HG03354 (cell line): ENCODE results near the gene ATF6.

Experiments
- ATAC-seq: cut with Tn5 transposase; IDR thresholded peaks from one replicate; pipeline ENCODE4 v1.9.1; 2021; ENCODE audit warnings: mild to moderate bottlenecking; ENCODE audit not compliant: unreplicated experiment, poor library complexity, severe bottlenecking

ATF6 gene

GRCh38 chr1:161869291-161869690, 103.2 kb downstream of the ATF6 start:
- ATAC-seq, result no peak

DNA sequence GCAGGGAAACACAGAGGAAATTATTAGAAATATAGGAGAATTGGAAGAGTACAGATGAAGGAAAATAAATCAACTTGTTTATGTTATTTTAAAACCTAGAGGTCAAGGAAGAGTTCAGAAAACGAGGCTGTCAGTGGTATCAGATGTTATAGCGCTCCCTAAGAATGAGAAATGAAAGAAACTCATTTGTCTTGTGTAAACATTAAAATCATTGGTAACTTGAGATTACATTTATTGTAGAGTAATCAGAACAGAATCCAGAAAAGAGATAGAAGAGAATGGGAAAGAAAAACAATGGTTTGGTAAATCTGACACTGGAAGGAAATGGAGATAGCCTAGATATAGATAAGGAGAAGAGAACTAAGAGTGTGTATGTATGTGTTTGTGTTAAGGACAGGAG, 106.4 kb downstream of the ATF6 start:
- no peak for ATAC-seq

- no peak for ATAC-seq
Measured at GRCh38 chr1:161879261-161879660, 113.1 kb downstream of the ATF6 start.

DNA sequence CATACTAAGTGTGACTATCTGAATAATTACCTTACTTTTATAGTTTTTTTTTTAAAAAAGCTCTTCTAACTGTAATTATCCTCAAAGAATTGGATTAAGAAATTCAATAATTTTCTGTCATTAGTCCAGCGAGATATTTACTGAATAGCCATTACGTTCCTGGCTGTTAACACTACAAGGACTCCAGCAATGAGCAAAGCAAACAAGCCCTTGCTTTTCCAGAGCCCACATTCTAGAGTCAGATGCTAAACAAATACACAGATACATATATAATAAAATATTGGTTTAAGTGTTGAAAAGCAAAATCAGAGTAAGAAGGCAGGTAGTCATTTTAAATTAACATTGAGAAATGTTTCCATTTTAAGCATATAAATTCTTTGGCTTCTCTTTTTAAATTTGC, 118.4 kb downstream of the ATF6 start:
- ATAC-seq, result no peak

DNA sequence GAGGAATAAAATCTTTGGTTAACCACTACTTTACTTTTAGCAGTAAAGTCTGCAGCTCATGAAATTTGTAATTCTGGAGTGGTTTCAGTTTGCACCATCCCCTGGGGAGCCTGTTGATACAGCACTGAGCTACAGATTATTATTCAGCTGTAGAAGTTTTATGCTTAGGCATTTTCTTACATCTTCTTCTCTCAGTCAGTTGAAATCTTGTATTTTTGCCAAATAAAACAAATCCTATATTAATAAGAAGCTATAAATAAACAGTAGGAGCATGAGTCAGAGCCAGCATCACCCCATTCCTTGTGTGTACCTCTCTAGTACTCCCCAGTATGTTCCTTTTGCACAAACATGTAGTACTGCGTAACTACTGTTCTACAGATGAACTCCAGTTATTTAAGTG, 118.9 kb downstream of the ATF6 start:
- ATAC-seq, result no peak

GRCh38 chr1:161885759-161886158, 119.6 kb downstream of the ATF6 start:
- no peak for ATAC-seq

DNA sequence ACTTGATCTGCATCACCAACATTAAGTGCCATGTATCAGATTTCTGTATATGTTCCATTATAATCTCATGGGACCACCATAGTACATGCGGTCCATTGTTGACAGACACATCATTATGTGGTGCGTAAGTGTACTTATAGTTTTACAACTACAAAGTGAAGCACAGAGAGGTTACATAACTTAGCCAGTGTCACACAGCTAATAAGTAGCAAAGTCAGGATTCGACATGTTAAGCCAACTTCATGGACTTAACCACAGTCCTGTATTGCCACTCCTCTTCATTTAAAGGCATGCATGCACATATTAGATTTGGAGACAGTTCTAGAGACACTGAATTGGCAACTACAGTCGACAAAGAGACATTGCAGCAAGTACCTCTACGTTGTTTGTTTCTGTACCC, 120.5 kb downstream of the ATF6 start:
- ATAC-seq, result no peak

GRCh38 chr1:161887730-161888287, 121.7 kb downstream of the ATF6 start:
- ATAC-seq, result no peak

DNA sequence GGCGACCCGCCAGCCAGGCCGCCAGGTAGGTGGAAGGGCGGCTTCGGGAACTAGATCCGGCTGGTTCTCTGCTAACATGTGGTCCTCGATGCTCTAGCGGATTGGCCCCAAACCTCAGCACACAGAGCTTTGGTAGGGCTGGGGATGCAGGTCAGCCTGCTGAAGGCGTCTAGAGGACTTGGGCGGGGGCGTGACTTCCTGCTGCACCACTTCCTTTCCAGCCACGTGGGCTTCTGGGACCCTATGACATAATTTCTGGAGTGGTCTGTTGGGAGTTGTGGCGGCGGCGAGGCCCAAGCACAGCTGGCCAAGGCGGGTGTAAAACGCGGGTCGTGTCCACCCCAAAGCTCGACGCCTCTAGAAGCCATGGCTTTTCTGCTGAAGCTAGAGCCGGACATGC, 124.5 kb downstream of the ATF6 start:
- no peak for ATAC-seq

GRCh38 chr1:161899091-161899490, 133.0 kb downstream of the ATF6 start:
- ATAC-seq, result no peak

DNA sequence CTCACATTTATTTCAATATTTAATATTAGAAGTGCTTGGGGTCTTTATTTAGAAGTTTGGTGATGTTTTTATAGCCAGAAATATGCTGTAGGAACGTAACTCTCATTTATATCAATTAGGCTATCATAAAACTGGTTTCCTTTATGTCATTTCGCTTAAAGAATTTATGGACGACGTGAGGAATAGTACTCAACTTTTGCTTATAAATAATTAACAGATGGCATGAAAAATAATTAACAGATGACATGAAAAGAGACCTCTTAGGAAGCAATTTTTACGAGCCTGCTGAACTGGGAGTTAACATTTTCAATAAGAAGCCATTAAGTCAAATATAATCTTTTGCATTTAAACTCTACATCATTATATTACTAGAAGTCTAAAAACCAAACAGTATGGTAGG, 134.0 kb downstream of the ATF6 start:
- no peak for ATAC-seq

GRCh38 chr1:161902182-161902581, 136.1 kb downstream of the ATF6 start:
- no peak for ATAC-seq

GRCh38 chr1:161905269-161905884, 139.3 kb downstream of the ATF6 start:
- ATAC-seq, result no peak

- ATAC-seq, result no peak
Measured at GRCh38 chr1:161907265-161907664, 141.1 kb downstream of the ATF6 start.

GRCh38 chr1:161908264-161908663, 142.1 kb downstream of the ATF6 start:
- no peak for ATAC-seq

- no peak for ATAC-seq
Measured at GRCh38 chr1:161910604-161911003, 144.5 kb downstream of the ATF6 start.

DNA sequence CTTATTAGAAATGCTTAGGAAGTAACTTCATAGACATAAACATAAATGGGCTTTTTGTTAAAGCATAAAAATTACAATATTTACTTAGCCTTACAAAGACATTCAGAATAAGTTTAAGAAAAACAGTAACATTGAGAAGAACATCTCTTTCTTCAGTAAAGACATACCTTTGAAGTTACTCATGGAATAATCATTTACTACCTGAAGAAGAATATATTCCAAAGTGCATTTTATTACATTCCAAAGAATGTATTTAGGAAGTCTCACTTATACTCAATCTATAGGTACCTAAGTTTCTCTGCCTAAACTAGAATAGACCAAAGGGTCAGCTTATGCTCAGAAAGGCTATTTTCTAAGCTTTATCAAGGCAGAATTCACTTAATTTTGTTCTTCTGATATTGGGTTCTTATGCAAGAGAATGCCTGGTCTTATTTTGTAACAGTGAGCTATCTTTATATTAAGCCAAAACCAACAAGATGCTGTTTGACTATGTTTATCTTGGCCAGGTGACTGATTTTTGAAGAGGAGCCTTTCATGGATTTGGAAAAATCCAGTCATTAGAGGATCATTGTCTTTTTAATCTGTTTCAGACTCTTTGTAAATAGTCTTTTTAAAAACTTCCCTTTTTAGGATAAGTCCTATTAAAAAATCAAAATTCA, 147.5 kb downstream of the ATF6 start:
- no peak for ATAC-seq

GRCh38 chr1:161914595-161914994, 148.5 kb downstream of the ATF6 start:
- no peak for ATAC-seq

DNA sequence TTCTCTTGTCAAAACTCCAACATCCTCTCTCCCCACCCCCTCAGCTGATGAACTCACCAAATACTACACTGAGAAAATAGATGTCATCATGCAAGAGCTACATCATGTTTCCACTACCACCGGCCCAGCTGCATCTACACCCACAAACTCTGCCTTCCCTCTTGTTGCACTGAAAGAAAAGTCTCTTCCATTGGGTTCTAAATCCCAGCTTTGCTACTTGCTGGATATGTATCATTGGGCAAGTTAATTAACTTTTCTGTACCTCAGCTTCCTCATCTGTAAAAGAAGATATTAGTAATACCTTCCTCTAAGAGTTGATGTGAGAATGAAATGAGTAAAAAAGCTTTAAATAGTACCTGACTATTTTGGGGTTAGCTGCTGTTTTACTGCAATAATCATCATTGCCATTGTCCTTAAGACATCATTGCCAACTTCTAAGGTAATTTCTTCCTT, 149.0 kb downstream of the ATF6 start:
- ATAC-seq, result peak; percentile 73

GRCh38 chr1:161915978-161916377, 149.9 kb downstream of the ATF6 start:
- ATAC-seq, result no peak

DNA sequence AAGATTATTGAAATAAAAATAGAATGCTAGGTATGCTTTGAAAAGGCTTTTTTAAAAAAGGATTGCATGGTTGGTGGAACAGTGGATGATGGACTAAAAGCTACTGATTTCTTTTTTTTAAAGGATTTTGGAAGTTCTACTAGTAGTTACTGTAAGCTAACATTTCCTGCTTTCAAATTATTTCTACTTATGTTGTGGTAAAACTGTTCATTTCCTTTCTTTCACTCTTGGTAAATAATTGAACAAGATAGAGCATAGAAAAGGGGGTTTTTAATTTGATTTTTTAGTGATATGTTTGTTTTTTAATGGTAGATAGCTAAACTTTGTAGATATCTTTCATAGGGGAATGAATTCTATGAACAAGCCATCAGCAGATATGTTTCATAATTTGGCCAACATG, 153.1 kb downstream of the ATF6 start:
- ATAC-seq, result no peak
